Limb (tissue), 2 donors: ENCODE measurements around the gene PLA2G3.
A peak's percentile ranks its signal among the peaks of the same experiment; 100 is the strongest.
"Not testable (repeated sequence)": the region's sequence is repeated elsewhere in the genome, so short reads cannot be mapped to it uniquely, and the experiment has no call there.

Experiments
- DNase-seq, 2 donors: peaks; one replicate each; pipeline ENCODE4 v3.0.0-alpha.2; 2016; ENCODE audit errors: extremely low spot score in 2 of 2

PLA2G3 gene

DNA sequence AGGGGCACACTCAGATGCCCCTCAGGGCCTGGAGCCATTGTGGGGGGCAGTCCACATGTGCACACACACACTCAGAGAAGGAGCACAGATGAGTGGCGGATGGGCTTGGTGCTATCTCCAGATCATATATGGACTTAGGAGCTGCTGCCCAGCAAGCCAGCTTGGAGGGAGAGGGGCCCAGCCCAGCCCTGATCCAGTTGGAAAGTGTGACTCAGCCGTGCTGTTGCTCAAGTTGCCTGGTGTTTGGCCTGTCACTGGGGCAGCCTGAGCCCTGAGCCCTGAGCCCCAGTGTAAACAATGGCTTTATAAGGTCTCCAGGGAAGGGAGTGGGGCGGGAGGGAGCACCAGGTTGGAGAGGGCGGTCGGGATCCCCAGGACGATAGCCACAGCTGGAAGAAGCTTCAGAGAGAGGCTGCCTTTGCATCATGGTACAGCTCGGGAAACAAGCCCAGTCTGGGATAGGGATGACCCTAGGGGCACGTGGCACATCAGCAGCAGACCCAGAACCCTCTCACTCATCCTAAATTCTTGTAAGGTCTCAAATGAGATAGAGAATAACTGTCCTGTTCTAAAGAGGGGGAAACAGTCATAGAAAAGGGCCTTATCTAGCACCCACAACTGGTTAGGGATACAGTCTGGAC, 37.7 kb downstream of the PLA2G3 start:
- no peak for DNase-seq

DNA sequence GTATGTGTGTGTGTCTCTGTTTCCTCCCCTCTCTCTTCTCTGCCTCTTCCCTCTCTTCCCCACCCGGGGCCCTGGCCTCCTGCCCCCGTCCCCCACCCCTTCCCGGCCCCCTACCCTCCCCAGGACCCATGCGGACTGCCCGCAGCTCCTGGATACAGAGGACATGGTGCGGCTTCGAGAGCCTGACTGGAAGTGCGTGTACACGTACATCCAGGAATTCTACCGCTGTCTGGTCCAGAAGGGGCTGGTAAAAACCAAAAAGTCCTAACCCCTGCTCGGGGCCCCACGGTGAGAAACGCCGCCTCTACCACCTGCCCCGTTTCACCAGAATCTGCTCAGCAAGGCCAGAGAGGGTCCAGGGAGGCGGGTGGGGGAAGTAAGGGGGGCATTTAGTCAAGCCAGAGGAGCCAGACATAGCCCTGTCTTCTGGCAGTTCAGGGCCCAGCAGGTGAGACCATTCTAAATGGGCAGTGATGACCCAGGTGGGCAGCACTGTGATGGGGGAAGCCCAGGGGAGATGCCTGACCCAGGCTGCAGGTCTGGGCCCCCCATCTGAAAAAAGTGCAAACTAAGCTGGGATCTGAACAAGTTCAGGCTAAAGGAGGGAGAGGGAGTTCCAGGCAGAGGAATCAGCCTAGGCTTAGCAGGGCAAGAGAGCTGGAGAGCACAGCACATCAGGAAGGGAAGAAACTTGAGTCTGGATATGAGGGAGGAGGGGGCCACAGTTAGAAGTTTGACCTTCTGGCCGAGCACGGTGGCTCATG, 39.4 kb downstream of the PLA2G3 start:
- no peak for DNase-seq

DNA sequence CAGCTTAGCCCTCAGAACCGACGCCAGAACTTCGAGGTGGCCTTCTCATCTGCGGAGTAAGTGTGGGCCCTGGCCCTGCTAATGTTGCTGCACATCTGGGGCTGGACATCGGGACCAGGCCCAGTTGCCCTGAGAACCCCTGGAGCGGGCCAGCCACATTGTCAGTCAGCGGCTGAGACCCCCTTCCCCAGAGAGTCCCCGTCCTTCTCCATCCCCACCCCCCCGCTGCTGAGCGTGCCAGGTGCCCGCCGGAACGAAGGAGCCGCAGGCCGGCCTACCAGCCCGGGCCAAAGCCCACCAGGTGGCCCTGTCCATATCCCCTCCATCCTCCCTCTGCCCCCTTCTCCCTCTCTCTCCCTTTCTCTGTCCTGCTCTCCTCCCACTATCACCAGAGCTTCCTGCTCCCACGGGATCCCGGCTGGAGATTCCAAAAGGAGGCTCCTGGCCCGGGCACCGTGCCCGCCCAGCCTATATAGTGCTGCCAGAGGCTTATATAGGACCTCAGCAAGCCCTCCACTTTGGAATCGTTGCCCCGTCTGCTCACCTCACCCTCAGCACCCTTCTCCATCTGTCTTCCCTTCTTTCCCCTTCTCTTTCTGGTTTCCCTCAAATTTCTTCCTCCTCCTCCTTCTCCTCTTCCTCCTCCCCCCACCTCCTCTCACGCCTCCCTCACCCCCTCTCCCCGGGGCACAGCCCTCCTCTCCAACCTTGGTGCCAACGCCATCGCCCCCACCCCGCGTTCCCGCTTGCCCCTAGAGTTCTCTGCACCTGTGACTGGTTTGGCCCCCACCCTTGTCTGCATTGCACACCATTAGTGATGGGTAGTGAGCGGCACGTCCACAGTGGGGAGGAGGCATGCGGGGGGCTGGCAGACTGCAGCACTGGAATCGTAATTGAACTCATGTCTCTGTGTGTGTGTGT, 40.2 kb downstream of the PLA2G3 start:
- peak in 1 of 2 donors; percentile 22 for DNase-seq

DNA sequence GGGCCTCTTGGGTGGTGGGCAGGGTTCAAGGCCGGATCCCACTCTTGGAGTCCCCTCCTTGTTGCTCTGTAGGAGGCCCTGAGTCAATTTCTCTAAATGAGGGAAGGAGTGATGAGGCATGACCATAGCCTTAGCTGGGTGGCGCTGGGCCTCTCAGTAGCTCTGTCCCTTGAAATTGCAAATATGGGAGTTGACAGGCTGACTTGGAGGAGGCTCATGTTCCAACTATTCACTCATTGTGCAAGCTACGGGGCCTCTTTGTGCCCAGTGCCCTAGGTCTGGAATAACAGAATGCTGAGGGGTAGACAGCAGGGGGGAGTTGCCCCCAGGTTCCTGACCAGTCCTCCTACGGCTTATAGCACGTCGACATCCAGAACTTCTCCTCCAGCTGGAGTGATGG, 40.9 kb downstream of the PLA2G3 start:
- DNase-seq, result no peak

DNA sequence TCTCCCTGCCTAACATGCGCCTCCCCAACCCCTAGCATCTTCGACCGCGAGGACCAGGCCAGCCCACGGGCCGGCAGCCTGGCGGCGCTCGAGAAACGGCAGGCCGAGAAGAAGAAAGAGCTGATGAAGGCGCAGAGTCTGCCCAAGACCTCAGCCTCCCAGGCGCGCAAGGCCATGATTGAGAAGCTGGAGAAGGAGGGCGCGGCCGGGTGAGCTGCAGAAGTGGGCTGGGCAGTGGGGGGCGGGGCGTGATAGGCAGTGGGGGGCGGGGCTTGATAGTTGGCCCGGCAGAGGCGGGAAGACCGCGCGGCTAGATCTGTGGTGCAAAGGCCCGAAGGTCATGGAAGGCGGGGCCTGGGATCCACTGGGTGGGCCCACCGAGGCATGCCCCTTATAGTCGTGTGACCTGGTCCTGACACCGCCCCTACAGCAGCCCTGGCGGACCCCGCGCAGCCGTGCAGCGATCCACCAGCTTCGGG, 41.6 kb downstream of the PLA2G3 start:
- DNase-seq, result no peak

DNA sequence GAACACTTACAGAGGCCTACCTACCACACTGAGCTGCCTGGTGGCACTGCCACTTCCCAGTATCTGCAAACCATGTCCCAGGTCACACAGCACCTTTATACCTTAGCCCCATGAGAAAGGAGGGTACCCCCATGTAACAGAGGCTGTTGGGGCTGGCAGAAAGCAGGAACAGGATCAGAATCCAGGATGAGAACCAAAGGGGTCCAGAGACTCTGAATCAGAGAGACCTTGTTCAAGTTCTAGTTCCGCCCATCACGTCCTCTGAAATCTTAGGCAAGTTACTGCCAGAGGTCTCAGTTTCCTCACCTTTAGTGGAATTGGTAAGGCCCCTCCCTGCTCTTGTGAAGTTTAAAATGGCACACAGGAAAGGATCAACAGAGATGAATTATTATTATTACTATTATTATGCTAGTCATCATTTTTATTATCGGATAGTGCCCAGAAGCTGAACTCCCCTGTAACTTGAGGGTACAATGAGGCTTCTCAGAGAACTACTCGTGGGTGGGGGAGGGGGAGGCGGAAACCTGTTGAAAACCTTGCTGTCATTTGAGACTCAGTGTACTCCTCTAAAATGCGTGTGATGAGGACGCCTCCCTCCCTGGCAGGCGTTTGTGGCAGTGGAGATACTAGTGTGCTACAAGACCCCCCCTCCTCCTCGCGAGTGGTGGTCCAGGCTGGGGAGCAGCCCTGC, 42.2 kb downstream of the PLA2G3 start:
- no peak for DNase-seq

DNA sequence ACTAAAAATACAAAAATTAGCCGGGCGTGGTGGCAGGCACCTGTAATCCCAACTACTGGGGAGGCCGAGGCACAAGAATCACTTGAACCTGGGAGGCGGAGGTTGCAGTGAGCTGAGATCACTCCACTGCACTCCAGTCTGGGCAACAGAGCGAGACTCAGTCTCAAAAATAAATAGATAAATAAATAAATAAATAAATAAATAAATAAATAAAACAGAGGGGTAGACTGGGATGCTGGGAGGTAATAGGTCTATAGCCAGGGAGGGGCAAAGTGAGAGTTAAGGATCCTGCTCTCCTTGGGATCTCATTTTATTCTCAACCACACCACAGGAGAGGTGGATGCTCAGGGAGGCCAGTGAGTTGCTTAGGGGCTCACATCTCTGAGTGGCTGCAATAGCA, 42.8 kb downstream of the PLA2G3 start:
- not testable (repeated sequence) for DNase-seq

DNA sequence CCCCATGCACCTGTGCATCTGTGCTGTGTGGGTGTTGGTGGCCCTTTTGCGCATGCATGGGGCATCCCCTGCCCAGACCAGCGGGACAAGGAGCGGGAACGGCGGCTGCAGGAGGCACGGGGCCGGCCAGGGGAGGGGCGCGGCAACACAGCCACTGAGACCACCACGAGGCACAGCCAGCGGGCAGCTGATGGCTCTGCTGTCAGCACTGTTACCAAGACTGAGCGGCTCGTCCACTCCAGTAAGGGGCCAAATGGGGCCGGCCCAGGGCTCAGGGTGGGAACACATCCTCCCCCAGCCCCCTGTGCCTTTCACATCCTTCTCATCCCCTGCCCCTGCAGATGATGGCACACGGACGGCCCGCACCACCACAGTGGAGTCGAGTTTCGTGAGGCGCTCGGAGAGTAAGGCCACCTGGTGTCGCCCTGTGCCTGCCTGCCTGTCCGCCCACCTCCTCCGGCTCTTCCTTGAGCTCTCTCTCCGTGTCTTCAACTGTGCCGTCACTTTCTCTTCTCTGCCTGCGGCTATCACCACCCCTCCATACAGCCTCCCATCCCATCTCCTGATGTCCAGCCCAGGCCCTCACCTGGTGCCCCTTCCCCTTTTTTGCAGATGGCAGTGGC, 43.5 kb downstream of the PLA2G3 start:
- no peak for DNase-seq

DNA sequence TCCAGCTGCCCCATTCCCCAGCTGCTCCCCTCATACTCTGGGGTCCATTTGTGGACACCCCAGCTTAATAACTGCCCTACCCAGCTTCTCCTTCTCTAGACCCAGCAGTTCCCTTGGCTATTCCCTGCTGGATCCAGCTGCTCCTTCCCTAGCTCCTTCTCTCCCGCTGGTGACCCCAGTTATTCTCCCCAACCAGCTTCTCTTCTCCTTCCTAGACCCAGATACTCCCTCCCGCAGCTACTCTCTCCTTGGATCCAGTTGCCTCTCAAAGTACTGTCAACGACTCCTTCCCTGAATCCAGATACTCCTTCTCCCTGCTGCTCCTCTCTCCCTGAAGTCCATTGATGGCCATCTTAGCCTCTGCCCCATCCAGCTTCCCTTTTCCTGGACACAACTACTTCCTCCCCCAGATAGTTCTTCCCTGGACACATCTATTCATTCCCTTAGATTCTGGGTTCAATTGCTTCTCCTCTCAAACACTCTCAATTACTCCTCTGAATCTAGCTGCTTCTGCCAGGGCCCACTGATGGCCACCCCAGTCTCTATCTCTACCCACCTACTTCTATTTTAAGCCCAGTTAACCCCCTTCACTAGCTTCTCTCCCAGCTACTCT, 44.6 kb downstream of the PLA2G3 start:
- DNase-seq, result no peak

DNA sequence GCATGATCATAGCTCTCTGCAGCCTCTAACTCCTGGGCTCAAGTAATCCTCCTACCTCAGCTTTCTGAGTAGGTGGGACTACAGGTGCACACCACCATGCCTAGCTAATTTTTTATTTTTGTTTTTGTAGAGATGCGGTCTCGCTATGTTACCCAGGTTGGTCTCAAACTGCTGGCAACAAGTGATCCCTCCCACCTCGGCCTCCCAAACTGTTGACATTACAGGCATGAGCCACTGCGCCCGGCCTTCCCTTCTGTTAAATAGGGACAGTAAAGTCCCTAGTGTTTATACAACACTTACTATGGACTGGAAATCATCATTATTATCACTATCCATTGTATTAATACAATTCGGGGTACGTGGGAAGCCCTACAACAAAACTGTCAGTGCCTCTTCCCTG, 45.6 kb downstream of the PLA2G3 start:
- no peak for DNase-seq

DNA sequence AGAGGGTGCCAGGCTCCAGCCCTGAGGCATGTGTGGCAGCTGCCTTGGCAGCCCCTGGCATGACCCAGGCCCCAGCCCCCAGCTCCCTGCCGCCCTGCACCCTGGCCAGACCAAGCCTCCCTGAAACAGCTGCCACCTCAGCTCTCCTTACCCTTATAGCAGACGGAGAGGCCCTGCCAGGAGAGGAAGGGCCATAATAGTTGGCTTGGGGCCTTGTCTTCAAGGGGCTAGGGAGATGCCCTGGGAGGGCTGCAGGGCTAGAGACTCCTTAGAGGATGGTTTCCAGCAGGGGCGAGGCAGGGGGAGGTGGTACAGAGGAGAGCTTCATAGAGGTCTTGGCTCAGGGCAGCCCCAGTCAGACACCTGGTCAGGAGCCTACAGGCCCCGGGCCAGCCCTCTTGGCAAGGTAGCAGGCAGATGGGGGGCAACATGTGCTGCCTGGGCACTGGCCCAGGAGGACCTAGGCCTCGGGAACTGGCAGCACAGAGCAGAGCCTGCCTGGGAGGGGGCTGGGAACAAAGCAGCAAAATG, 46.2 kb downstream of the PLA2G3 start:
- DNase-seq, result no peak

DNA sequence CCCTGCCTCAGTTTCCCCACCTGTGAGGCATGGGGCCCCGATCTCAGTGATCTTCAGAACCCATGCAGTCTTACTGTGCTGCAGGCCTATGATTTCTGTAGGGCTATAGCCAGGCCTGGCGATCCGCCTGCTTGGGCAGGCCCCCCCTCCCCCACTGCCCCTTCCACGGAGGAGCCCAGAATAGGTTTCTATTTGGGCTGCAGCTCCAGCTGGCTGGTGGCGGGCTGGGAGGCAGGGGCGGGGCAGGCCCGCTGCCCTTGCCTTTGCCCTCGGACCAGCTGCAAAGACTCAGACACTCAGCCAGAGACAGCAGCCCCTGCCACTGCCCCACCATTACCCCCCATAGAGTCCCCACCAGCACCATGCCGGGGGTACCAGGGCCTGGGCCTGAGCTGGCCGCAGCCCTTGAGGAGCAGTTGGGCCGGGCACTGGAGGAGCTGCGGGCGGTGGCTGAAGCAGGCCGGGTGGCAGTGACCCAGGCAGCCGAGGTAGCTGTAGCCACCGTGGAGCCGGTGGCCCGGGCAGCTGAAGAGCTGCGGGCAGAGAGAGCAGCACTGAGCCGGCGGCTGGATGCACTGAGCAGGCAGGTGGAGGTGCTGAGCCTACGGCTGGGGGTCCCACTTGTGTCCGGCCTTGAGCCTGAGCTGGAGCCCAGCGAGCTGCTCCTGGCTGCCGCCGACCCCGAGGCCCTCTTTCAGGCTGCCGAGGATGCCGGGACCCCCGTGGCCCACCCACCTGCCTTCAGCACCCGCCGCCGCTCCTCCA, 47.0 kb downstream of the PLA2G3 start:
- DNase-seq, result no peak

DNA sequence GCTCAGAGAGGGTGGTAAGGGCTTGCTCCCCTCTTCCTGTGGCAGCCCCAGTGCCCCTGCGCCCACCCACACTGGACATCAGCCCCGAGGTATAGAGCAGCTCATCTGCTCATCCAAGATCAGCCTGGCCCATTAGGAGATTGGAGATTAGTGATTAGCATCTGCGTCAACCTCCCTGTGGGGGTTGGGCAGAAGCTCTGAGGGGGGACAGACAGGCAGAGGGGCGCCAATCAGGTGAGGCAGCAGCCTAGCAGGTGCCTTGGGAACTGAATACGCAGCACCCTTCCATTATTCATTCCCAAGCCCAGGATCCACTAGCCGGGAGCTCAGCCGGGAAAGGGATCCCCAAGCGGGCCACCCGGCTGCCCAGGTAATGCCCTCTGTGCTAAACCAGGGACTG, 48.1 kb downstream of the PLA2G3 start:
- DNase-seq, result no peak

DNA sequence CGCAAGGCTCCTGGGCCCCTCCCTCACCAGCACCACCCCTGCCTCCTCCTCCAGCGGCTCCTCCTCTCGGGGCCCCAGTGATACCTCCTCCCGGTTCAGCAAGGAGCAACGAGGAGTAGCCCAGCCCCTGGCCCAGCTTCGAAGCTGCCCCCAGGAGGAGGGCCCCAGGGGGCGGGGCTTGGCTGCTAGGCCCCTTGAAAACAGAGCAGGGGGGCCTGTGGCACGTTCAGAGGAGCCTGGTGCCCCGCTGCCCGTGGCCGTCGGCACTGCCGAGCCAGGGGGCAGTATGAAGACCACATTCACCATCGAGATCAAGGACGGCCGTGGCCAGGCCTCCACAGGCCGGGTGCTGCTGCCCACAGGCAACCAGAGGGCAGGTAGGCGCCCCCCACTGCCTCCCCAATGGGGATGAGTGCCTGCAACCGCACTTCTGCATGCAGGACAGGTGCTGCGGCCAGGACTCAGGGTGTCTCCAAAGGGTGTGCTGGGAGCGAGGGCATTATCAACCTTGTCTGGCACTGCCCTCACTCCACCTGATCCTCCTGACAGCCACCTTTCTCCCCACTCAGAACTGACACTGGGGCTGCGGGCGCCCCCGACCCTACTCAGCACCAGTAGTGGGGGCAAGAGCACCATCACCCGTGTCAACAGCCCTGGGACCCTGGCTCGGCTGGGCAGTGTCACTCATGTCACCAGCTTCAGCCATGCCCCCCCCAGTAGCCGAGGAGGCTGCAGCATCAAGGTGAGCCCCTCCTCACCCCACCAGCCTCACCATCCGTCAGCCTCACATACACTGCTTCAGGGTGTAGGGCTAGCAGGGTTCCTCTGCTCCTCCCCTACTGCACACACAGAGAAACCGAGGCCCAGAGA, 49.0 kb downstream of the PLA2G3 start:
- DNase-seq, result no peak

DNA sequence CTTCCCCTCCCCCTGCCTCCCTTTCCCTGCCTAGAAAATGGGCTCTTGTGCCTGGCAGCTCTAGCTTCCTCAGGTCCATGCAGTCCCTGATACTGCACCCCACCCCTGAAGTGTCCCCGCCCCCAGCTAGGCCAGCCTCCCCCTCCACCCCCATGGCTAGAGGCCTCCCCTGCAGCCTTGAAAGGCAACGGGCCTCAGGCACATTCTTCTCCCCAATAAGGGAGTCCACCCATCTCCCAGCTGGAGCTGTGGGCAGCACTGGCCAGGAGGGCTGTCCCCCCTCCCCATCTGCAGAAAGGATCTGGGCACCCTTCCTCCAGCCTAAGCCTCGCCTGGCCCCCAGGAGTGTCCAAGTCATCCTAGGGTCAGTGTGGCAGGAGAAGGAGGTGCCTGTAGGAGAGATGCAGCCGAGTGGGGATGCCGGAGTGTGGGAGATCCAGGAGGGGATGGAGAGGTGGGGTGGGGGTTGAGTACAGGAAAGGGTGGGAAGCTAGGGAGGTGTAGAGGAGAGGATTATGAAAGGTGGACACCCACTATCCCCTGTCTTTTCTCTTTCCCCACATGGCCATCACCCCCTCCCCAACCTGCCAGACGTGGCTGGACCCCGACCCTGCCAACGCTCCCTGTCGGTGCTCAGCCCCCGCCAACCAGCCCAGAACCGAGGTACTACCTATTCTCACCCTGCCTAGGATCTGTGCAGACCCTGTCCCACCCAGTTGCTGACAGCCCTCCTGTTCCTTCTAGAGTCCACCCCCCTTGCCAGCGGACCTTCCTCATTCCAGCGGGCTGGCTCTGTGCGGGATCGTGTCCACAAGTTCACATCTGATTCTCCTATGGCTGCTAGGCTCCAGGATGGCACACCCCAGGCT, 49.9 kb downstream of the PLA2G3 start:
- DNase-seq, result no peak

DNA sequence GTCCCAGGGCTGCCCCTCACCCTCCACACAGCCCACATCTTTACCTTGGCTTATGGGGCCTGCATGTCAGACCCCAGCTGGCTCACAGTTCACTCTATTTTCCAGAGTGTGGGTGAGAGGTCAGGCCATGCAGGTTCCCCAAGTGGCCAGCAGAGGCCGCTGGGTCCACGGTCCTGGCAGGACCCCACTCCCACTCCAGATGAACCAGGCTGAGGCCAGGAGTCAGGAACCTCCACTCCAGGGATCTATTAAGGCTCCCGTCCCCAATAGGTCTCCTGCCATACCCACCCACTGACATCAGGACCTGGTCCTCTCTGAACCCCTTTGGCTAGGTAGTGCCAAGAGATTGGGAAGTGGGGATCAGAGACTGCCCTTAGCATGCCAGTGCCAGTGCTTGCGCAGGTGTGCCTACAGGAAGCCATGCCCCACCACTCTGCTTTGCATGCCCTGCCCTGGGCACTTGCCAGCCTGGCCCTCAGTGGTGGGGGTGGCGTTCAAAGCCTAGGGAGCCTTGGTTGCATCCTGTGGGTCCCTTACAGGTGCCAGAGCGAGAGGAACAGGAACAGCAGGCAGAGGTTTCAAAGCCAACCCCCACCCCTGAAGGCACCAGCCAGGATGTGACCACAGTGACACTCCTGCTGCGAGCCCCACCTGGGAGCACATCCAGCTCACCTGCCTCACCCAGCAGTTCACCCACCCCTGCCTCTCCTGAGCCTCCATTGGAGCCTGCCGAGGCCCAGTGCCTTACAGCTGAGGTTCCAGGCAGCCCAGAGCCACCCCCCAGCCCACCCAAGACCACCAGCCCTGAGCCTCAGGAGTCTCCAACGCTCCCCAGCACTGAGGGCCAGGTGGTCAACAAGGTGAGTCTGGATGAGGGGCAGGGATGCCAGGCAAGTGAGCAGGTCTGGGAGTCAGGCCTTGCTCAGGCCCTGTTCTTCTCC, 50.9 kb downstream of the PLA2G3 start:
- DNase-seq, result no peak
